ENCODE results near the gene DCHS1. TPM values are rescaled to one million over a fixed set of nuclear protein-coding genes. Genes with fewer than 3 reads are reported as not detected.
"Not testable (repeated sequence)": the region's sequence is repeated elsewhere in the genome, so short reads cannot be mapped to it uniquely, and the experiment has no call there.

The DCHS1 gene
- polyA plus RNA-seq, 2 of the 4 experiments (the other 2 are of a cell fraction): 0.06 TPM

GRCh38 chr11:6692128-6692527, 36.5 kb upstream of the DCHS1 start:
- no peak for ATAC-seq
- Histone ChIP-seq H3K4me3 (no peak overlapping the region), H3K4me2 (no peak overlapping the region), H3K27ac (no peak overlapping the region), H3K9me3 (no peaks in the 10 kb centered on the region), H3K4me1 (no peaks in the 10 kb centered on the region)
- ChIA-PET CTCF (no interaction called here), POLR2A (no interaction called here)
- DNase-seq (ENCODE audit: low read depth in 1 of 2, low spot score in 1 of 2): no peak
- FAIRE-seq: no peak
- no peak for TF ChIP-seq EHF (CRISPR knock-in tag; IDR thresholded peaks at IDR 0.05)
- no peak for TF ChIP-seq NPAS2 (CRISPR knock-in tag; IDR thresholded peaks at IDR 0.05; ENCODE audit: borderline replicate concordance)
- no peak for TF ChIP-seq ESRRA (IDR thresholded peaks at IDR 0.05; ENCODE audit: borderline replicate concordance, low read length)
- no peak for TF ChIP-seq HMGXB4 (CRISPR knock-in tag; IDR thresholded peaks at IDR 0.05; ENCODE audit: borderline replicate concordance)
- TF ChIP-seq JUNB (IDR thresholded peaks at IDR 0.05): no peak
- no peak for TF ChIP-seq PBX3 (IDR thresholded peaks at IDR 0.05)
- TF ChIP-seq HOXB5 (CRISPR knock-in tag; IDR thresholded peaks at IDR 0.05): no peak
- no peak for TF ChIP-seq MYC (IDR thresholded peaks at IDR 0.05; ENCODE audit: borderline replicate concordance, low read length)
- TF ChIP-seq, protein P1, sequence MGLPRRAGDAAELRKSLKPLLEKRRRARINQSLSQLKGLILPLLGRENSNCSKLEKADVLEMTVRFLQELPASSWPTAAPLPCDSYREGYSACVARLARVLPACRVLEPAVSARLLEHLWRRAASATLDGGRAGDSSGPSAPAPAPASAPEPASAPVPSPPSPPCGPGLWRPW (IDR thresholded peaks at IDR 0.05): no peak
- TF ChIP-seq RARB (CRISPR knock-in tag; IDR thresholded peaks at IDR 0.05): no peak
- no peak for TF ChIP-seq RAD21 (conservative IDR thresholded peaks at IDR 0.05 in 1 of 2, IDR thresholded peaks at IDR 0.05 in 1 of 2)
- TF ChIP-seq FOXS1 (CRISPR knock-in tag; IDR thresholded peaks at IDR 0.05): no peak
- TF ChIP-seq, protein P2, sequence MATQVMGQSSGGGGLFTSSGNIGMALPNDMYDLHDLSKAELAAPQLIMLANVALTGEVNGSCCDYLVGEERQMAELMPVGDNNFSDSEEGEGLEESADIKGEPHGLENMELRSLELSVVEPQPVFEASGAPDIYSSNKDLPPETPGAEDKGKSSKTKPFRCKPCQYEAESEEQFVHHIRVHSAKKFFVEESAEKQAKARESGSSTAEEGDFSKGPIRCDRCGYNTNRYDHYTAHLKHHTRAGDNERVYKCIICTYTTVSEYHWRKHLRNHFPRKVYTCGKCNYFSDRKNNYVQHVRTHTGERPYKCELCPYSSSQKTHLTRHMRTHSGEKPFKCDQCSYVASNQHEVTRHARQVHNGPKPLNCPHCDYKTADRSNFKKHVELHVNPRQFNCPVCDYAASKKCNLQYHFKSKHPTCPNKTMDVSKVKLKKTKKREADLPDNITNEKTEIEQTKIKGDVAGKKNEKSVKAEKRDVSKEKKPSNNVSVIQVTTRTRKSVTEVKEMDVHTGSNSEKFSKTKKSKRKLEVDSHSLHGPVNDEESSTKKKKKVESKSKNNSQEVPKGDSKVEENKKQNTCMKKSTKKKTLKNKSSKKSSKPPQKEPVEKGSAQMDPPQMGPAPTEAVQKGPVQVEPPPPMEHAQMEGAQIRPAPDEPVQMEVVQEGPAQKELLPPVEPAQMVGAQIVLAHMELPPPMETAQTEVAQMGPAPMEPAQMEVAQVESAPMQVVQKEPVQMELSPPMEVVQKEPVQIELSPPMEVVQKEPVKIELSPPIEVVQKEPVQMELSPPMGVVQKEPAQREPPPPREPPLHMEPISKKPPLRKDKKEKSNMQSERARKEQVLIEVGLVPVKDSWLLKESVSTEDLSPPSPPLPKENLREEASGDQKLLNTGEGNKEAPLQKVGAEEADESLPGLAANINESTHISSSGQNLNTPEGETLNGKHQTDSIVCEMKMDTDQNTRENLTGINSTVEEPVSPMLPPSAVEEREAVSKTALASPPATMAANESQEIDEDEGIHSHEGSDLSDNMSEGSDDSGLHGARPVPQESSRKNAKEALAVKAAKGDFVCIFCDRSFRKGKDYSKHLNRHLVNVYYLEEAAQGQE (IDR thresholded peaks at IDR 0.05): no peak
- no peak for TF ChIP-seq RNF2 (IDR thresholded peaks at IDR 0.05; ENCODE audit: borderline replicate concordance, low read depth)
- no peak for TF ChIP-seq CEBPB (IDR thresholded peaks at IDR 0.05)
- TF ChIP-seq RCOR1 (IDR thresholded peaks at IDR 0.05; ENCODE audit: low read depth, low read length): no peak

- DNase-seq (ENCODE audit: low read depth in 1 of 2, low spot score in 1 of 2); H3K9me3 ChIP-seq; H3K4me3 ChIP-seq; H3K4me1 ChIP-seq; H3K4me2 ChIP-seq; POLR2A ChIA-PET; FAIRE-seq; H3K27ac ChIP-seq; ATAC-seq: not testable (repeated sequence)
- CTCF ChIA-PET: interaction anchor here (0.6 kb wide), 1 partner anchor 160 kb away, joined by 3 read pairs; no protein-coding TSS in a partner anchor
- WGBS (ENCODE audit: missing lambda C conversion rate): 77% methylated on average over 9 of the region's 11 CpGs
Observed at GRCh38 chr11:6690431-6691132, 35.0 kb upstream of the DCHS1 start.

Measured in A549 (cell line).